GM23338 (cell line): ENCODE data around the gene CHPF. TPM values are rescaled to one million over a fixed set of nuclear protein-coding genes. Genes with fewer than 3 reads are reported as not detected.

ENCODE experiments used
- ATAC-seq: fragments of 200-7000 bp; cut with Tn5 transposase; 3 replicates; pipeline ENCODE4 v1.9.1; 2020
- DNase-seq: peaks from one replicate; pipeline ENCODE4 v3.0.0-alpha.2; 2015; ENCODE audit warnings: low spot score
- H2AFZ ChIP-seq: fragments of 200-600 bp; sonication (generic); 2 replicates; pipeline ENCODE4 v1.8.0; 2016; ENCODE audit warnings: antibody characterized with exemption, mild to moderate bottlenecking, moderate library complexity
- H3F3A ChIP-seq: fragments of 200-600 bp; sonication (generic); replicated peaks from 2 replicates; pipeline ENCODE4 v1.8.0; 2017; ENCODE audit warnings: antibody characterized with exemption, mixed run types, low read depth
- H3K27ac ChIP-seq: fragments of 200-600 bp; sonication (generic); 2 replicates; pipeline ENCODE4 v1.6.1; 2016; ENCODE audit warnings: low read depth
- H3K27me3 ChIP-seq: fragments of 200-600 bp; sonication (generic); 2 replicates; pipeline ENCODE4 v1.8.0; 2016; ENCODE audit warnings: mild to moderate bottlenecking, mixed run types, moderate library complexity; ENCODE audit not compliant: insufficient read depth
- H3K36me3 ChIP-seq: fragments of 200-600 bp; sonication (generic); 2 replicates; pipeline ENCODE4 v1.8.0; 2016; ENCODE audit warnings: mild to moderate bottlenecking; ENCODE audit not compliant: insufficient read depth
- H3K4me1 ChIP-seq: fragments of 200-600 bp; sonication (generic); 2 replicates; pipeline ENCODE4 v1.8.0; 2016; ENCODE audit warnings: mild to moderate bottlenecking, moderate library complexity; ENCODE audit not compliant: insufficient read depth
- H3K4me2 ChIP-seq: fragments of 200-600 bp; sonication (generic); 2 replicates; pipeline ENCODE4 v1.7.1; 2017; ENCODE audit warnings: mixed run types
- H3K4me3 ChIP-seq: fragments of 200-600 bp; sonication (generic); 2 replicates; pipeline ENCODE4 v1.6.1; 2016; ENCODE audit warnings: mixed run types
- H3K79me2 ChIP-seq: fragments of 200-600 bp; sonication (generic); replicated peaks from 2 replicates; pipeline ENCODE4 v1.8.0; 2017; ENCODE audit warnings: mild to moderate bottlenecking; ENCODE audit not compliant: insufficient read depth
- H3K9me2 ChIP-seq: fragments of 200-600 bp; sonication (generic); 2 replicates; pipeline ENCODE4 v1.8.0; 2017; ENCODE audit not compliant: insufficient read depth
- H4K20me1 ChIP-seq: fragments of 200-600 bp; sonication (generic); replicated peaks from 2 replicates; pipeline ENCODE4 v1.8.0; 2017; ENCODE audit warnings: mild to moderate bottlenecking; ENCODE audit not compliant: insufficient read depth
- H3K27ac Mint-ChIP-seq: 2 replicates; pipeline ENCODE4 v1.8.0; 2020; ENCODE audit warnings: inconsistent platforms, mild to moderate bottlenecking, moderate library complexity, mixed read lengths
- H3K27me3 Mint-ChIP-seq: 3 replicates; pipeline ENCODE4 v1.8.0; 2022; ENCODE audit warnings: low read depth, mild to moderate bottlenecking, moderate library complexity, mixed read lengths, inconsistent platforms; ENCODE audit not compliant: insufficient read depth, poor library complexity
- H3K36me3 Mint-ChIP-seq: 3 replicates; pipeline ENCODE4 v1.8.0; 2021; ENCODE audit warnings: low read depth, mild to moderate bottlenecking, inconsistent platforms, moderate library complexity, mixed read lengths
- H3K4me1 Mint-ChIP-seq: 3 replicates; pipeline ENCODE4 v1.8.0; 2020; ENCODE audit warnings: mild to moderate bottlenecking, inconsistent platforms, mixed read lengths
- H3K4me3 Mint-ChIP-seq: 3 replicates; pipeline ENCODE4 v1.8.0; 2021; ENCODE audit warnings: moderate library complexity, mild to moderate bottlenecking, inconsistent platforms, mixed read lengths
- H3K9me3 Mint-ChIP-seq: 3 replicates; pipeline ENCODE4 v1.8.0; 2020; ENCODE audit warnings: moderate library complexity, mild to moderate bottlenecking, inconsistent platforms, mixed read lengths
- CREB1 ChIP-seq: fragments of 250-450 bp; sonication (Bioruptor Pico); IDR thresholded peaks from 2 replicates; pipeline ENCODE4 v1.5.0; 2020; ENCODE audit warnings: low read depth, mild to moderate bottlenecking, moderate library complexity
- EZH2 ChIP-seq: fragments of 200-600 bp; sonication (generic); IDR thresholded peaks from one replicate; pipeline ENCODE4 v1.8.0; 2017; ENCODE audit warnings: antibody characterized with exemption, mild to moderate bottlenecking, low read depth; ENCODE audit not compliant: unreplicated experiment
- JUNB ChIP-seq: IDR thresholded peaks from one replicate; pipeline ENCODE4 v1.6.1; 2016; ENCODE audit warnings: antibody characterized with exemption; ENCODE audit not compliant: unreplicated experiment
- NANOG ChIP-seq: IDR thresholded peaks from 2 replicates; pipeline ENCODE4 v1.6.1; 2016; ENCODE audit warnings: antibody characterized with exemption, borderline replicate concordance
- POLR2AphosphoS5 ChIP-seq: IDR thresholded peaks from 2 replicates; pipeline ENCODE4 v1.6.1; 2016; ENCODE audit warnings: antibody characterized with exemption, low read depth
- ZNF114 ChIP-seq: fragments of 250-450 bp; sonication (Bioruptor Pico); IDR thresholded peaks from 2 replicates; pipeline ENCODE4 v1.5.0; 2020; ENCODE audit warnings: mild to moderate bottlenecking, moderate library complexity
- ZNF331 ChIP-seq: fragments of 250-450 bp; sonication (Bioruptor Pico); IDR thresholded peaks from 2 replicates; pipeline ENCODE4 v1.5.0; 2020; ENCODE audit warnings: low read depth, mild to moderate bottlenecking, moderate library complexity
- polyA plus RNA-seq: library from polyadenylated mRNA; unstranded; fragments of >200 nt; fragmentation: Nextera tagmentation; extraction: Ambion mirVana; gene quantifications from 2 replicates; pipeline ENCODE4 v1.2.1, GENCODE V29; 2016
- total RNA-seq: library from RNA; depleted of rRNA; stranded (reverse); fragments of >200 nt; shearing (Covaris generic); gene quantifications from 2 replicates; pipeline ENCODE4 v1.2.3, GENCODE V29; 2014
- TF ChIP-seq, protein P1 (sequence below): IDR thresholded peaks from one replicate; pipeline ENCODE4 v1.6.1; 2018; ENCODE audit warnings: antibody characterized with exemption; ENCODE audit not compliant: unreplicated experiment
- TF ChIP-seq, protein P2 (sequence below): IDR thresholded peaks from 2 replicates; pipeline ENCODE4 v1.6.1; 2016; ENCODE audit warnings: antibody characterized with exemption

The CHPF gene
- total and polyA plus RNA-seq, 2 experiments from 2014 or later, result 36.5 to 252 TPM

DNA sequence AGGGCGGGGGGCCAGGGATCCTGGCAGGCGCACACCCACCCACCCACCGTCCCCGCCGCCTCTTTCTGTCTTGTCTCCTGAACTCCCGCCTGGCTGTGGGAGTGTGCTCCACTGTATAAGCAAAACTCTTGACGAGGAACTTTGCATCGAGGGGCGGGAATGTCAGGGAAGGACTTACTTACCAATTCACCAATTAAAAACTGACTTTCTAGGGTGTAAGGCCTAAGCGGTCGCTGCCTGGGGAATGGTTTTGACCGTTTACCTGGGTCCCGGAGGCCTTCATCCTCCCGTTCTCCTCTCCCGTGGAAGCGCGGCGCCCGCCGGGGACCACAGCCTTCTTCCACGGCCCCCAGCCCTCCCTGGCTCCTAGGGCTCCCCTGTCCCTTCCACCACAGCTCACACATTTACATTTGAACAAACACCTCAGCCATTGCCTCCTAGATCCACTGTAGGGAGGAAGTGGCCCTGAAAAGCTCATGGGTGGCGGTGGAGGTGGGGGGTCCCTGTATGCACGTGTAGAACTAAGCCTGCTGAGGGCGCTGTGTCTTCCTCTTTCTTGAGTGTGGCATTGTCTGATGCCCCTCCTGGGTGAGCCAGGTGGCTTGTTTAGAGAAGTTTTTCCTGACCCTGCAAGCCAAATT, 20.5 kb downstream of the CHPF start (continued):
- TF ChIP-seq, protein P1, sequence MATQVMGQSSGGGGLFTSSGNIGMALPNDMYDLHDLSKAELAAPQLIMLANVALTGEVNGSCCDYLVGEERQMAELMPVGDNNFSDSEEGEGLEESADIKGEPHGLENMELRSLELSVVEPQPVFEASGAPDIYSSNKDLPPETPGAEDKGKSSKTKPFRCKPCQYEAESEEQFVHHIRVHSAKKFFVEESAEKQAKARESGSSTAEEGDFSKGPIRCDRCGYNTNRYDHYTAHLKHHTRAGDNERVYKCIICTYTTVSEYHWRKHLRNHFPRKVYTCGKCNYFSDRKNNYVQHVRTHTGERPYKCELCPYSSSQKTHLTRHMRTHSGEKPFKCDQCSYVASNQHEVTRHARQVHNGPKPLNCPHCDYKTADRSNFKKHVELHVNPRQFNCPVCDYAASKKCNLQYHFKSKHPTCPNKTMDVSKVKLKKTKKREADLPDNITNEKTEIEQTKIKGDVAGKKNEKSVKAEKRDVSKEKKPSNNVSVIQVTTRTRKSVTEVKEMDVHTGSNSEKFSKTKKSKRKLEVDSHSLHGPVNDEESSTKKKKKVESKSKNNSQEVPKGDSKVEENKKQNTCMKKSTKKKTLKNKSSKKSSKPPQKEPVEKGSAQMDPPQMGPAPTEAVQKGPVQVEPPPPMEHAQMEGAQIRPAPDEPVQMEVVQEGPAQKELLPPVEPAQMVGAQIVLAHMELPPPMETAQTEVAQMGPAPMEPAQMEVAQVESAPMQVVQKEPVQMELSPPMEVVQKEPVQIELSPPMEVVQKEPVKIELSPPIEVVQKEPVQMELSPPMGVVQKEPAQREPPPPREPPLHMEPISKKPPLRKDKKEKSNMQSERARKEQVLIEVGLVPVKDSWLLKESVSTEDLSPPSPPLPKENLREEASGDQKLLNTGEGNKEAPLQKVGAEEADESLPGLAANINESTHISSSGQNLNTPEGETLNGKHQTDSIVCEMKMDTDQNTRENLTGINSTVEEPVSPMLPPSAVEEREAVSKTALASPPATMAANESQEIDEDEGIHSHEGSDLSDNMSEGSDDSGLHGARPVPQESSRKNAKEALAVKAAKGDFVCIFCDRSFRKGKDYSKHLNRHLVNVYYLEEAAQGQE, result no peak
- TF ChIP-seq ZNF331, result no peak

DNA sequence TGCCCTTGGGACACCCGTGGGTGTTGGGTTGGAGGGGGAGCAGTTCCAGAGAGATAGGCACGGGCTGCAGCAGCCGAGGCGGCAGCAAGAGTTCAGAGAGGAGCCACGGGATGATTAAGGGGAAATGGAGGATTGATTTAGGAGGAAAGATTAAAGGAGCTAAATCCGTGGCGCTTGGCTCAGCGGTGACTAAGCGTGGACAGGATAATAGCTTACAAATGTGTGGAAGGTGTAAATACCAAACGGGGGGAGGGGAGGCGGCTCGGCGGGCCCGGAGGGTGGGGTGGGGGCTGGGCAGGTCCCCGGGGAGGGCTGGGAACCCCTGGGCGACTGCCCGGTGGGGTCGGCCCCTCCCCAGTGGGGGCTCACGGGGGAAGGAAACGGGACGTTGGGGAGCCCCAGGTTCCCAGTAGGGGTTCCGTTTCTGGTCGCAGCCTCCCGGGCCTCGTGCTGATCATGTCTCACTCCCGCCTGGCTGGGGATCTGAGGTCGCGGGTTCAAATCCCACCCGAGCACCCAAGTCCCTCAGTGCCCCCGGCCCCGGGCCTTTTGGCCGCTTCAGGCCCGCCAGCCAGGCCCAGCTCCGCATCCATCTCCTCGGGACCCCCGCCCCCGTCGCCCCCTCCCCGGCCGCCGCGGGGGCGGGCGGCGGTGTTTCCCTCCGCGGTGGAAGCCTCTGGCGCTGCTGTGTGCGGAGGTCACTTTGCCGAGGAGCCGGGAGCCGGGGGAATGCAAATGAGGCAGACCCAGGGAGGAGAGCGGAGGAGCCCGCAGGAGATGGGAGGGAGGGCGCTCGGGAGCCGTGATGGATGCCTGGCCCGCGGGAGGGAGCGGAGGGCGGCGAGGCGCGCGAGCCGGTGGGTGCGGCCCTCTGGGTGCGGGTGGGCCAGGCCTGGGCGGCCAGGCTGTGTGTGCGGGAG, 21.2 kb downstream of the CHPF start:
- H3K4me3 ChIP-seq, result peak overlapping the region; percentile 64
- Mint-ChIP-seq H3K36me3 (no peaks in the 10 kb centered on the region; the same call in 2 of the 3 replicates), H3K27ac (peak overlapping the region; percentile 44; the same call in 1 of the 2 replicates), H3K4me3 (peak overlapping the region; percentile 70), H3K9me3 (no peaks in the 10 kb centered on the region), H3K27me3 (peaks cover 24% of the 10 kb centered on the region), H3K4me1 (peaks cover 70% of the 10 kb centered on the region)
- no peaks in the 10 kb centered on the region for H4K20me1 ChIP-seq
- H3K9me2 ChIP-seq, result no peaks in the 10 kb centered on the region
- H3F3A ChIP-seq, result peaks cover 22% of the 10 kb centered on the region
- H3K4me1 ChIP-seq, result peaks cover 29% of the 10 kb centered on the region
- peak overlapping the region; percentile 69 for H3K27ac ChIP-seq
- DNase-seq, result peak; percentile 92
- ATAC-seq, result peak; percentile 75
- no peaks in the 10 kb centered on the region for H3K36me3 ChIP-seq
- no peaks in the 10 kb centered on the region for H3K79me2 ChIP-seq
- H2AFZ ChIP-seq, result peak overlapping the region; percentile 97; the same call in 1 of the 2 replicates
- peak overlapping the region; percentile 79 for H3K4me2 ChIP-seq
- H3K27me3 ChIP-seq, result peaks cover 29% of the 10 kb centered on the region
- TF ChIP-seq NANOG (no peak), ZNF331 (no peak), EZH2 (no peak), POLR2AphosphoS5 (peak; percentile 18; the same call in 1 of the 2 replicates), JUNB (no peak), CREB1 (no peak), ZNF114 (CRISPR knock-in tag) (no peak)
- TF ChIP-seq, protein P2, sequence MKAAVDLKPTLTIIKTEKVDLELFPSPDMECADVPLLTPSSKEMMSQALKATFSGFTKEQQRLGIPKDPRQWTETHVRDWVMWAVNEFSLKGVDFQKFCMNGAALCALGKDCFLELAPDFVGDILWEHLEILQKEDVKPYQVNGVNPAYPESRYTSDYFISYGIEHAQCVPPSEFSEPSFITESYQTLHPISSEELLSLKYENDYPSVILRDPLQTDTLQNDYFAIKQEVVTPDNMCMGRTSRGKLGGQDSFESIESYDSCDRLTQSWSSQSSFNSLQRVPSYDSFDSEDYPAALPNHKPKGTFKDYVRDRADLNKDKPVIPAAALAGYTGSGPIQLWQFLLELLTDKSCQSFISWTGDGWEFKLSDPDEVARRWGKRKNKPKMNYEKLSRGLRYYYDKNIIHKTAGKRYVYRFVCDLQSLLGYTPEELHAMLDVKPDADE, result no peak
- TF ChIP-seq, protein P1, result peak; percentile 3
